Stimulated activated CD4-positive, alpha-beta T cell treated with anti-CD3 and anti-CD28 coated beads, Interleukin-4, amount 100 ng/mL, for 48 hours (primary cell): ENCODE measurements around the gene ITPR2.

Experiments
- DNase-seq, 2 donors: peaks; one replicate each; pipeline ENCODE4 v3.0.0-alpha.2; 2020; ENCODE audit warnings: low read depth in 2 of 2

ITPR2 gene

DNA sequence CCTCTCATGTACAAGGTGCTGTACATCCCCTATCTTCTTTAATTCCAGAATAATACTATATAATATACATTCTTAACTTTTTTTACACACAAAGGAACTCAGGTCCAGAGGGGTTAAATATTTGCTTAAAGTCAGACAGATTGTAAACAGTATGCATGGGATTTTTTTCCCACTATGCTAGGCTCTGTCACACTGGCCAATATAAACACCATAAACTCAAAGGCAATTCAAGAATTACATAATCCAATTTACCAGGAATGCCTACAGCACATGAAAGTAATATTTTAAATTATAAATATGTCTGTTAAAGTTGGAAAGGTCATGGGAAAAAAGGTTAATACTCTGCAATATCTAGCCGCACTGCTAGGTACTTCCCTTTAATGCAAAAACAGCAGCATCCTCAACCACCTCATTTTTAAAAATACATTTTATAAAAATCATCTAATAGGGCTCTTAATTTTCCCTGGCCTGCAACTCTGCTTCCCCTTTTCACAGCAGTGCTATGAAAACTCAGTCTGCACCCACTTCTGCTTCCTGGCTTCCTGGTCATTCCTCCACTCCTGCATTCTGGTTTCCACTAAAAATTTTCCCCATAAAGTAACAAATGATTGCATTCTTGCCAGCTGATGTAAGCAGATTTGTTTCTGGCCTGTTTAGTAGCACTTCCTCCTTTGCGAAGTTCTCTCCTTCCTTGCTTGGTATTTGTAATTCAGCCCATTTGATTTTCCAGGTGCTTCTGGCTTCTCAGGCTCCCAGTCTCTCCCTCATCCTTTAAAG is 128.1 kb downstream of the ITPR2 start:
- DNase-seq: no peak

DNA sequence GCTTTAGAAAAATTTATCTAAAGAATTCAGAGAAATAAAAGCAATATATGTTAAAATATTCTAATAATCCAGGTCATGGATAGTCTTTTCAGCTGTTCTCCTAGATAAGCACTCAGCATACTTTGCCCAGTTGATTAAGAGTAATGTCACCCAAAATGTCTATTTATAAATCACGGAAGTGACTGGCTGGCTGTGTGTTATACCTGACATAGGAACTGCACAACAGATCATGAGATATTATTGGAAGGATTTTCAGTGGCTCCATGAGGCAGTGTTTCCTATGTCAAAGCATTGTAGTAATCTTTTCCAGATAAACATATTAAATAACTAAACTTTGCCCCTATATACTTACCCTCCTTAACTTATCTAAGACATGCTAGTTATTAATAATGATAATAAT is 128.8 kb downstream of the ITPR2 start:
- DNase-seq: no peak

DNA sequence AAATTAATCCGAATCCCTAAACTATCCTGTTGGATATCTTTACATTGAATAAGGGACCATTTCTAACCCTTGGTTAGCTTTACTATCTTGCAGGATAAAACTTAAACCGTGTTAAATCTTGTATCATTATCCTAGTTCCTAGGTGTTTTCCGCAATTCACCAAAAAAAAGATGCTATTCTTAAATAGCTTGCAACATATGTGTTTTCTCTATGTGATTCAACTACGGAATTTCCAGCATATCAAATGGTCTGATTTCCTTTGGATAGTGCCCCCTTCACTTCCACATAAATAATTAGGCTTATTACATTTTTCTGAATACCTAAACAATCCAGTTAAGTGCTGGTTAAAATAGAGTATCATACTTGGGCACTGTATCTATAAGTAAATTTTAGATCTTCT is 130.3 kb downstream of the ITPR2 start:
- no peak for DNase-seq

DNA sequence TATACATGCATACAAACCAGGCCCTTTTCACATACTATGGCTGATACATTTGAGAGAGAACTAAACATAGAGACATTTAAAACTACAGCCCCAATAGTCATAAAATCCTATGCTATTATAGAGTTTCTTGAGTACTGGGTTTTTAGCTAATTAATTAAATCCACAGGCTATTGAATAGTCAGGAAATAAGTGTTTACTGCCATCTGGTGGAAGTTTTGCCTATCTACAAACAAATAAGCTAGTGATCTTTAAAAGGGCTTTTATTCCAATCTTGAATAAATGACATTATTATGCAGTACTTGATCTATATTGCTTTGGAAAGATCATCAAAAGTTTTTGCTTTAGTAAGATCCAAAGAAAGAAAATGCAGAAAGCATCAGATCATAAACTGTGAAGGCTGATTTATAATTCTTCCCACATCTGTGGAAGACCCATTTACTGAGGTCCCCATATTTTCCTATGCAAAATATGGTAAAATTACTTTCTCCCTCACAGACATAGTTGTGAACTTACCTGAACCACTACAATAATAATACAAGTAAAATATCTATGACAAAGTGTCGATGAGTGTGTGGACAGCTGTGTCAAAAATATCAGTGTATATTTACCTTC is 131.3 kb downstream of the ITPR2 start:
- DNase-seq: no peak

DNA sequence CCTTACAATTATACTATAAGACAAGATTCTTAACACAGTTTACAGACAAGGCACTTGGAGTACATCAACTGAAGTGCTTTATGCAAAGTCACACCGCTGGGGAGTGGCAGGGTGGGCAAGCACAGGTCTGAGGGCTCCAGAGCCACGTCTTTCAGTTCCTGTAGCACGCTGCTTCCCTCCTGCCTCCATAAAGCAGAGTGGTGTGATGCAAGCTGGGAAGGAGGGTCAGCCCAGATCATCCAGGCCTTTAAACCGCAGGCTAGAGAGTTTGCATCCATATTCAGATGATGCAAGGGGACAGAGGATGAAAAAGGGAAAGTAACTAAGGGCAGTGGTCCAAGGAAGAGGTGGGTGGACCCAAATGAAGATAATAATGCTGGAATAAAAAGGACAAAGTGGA is 132.6 kb downstream of the ITPR2 start:
- no peak for DNase-seq

DNA sequence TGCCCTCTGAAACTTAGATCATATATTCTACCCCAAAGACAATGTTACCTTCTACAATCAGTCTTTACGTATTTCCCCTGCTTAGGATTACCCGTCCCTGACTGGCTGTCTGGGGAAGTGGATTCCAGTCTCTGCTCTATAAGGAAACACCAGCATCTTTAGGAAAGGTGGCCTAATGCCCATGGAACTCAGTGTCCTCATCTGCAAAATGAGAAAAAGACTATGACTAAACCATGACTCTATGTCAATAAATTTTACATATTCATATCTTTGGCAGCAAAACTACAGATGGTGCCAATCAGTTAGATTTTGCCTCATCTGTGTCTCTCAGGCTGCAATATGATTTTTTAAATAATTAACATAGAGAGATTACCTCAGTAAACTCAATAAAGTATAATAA is 133.8 kb downstream of the ITPR2 start:
- DNase-seq: no peak

DNA sequence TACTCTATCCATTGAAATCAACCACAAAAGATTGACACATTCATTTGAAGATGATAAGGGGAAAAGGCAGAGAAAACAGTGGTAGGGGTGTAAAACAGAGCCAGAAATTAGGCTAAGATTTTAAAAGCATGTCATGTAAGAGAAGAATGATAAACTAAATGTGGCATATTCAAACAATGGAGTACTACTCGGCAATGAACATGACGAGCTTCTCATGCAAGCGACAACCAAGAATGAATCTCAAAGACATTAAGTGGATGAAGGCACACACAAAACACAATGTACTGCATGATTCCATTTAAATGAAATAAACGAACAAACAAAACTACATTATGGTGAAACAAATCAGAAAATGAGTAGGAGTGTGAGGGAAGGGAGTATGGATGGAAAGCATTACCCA is 134.8 kb downstream of the ITPR2 start:
- DNase-seq: no peak

DNA sequence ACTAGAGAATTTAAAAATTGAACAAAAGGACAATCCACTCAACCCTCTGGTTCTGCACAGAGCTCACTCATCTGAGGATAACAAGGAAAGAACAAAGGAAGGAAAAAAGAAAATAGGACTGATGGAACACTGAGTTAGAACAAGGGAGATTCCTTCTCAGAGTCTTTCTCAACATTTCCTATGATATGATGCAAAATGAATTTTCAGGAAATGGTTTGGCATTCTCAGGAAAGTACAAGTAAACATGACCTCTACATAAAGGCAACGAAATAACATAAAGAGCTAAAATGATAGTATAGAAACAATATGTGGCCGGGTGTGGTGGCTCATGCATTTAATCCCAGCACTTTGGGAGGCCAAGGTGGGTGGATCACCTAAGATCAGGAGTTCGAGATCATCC is 135.8 kb downstream of the ITPR2 start:
- DNase-seq: no peak

DNA sequence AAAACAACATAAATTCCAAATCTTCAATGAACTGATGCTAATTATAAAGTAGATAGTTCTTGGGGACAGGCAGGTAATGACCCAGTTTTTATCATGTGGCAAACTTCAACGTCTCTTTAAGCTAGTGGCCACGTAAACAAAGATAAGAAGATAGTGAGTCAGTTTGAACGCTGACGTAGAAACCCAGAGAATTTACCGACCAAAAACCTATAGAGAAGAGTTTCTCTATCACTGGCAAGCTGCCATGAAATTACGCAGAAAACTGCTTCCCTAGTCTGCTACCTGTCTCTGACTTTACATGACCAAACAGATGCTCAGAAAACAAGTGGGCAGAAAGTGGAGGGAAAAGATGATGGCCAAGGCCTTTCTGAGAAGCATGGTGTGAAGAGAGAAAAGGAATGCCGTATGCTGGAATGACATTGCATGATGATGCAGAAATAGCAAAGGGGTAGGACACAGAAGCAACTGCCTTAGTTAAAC is 136.3 kb downstream of the ITPR2 start:
- DNase-seq: no peak

DNA sequence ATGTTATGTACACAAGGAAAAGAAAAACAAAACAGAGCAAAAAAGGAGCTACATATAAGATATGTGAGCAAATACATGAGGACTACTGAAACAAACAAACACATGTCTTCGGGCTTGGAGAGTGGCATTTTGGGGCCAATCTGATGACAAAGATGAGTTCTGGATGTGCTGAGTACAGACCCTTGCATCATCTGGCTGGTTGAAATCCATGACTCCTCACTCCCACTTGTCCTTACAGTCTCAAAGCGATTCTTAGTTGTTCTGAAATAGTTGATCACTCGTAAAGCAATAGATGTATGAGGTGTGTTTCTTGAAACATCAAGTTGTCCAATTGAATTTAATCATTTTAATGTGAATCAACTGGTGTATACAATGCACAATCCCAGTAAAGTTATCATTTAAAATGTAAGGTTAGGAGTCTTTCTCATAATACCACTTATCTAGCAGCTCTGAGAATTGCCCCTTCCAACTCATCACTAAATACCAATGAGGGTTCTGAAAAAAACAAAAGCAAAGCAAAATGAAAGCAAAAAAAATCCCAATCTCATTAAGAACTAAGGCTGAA is 136.9 kb downstream of the ITPR2 start:
- no peak for DNase-seq

DNA sequence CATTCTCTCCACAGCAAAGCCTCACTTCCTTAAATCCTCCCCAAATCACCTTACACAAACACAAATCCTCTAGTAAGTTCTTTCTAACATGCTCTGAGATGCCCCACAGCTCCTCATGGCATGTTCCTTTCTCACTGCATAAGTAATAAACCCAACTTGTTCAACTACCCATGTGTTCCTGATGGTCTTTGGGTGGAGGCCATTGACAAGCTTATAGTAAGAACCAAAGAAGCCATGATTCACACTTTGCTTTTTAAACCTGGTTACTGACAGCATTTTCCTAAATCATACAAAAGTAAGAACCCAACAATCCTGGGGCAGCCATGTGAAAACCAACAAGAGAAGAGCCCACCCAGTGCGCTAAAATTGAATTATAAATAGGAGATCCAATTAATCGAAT is 138.6 kb downstream of the ITPR2 start:
- DNase-seq: no peak

DNA sequence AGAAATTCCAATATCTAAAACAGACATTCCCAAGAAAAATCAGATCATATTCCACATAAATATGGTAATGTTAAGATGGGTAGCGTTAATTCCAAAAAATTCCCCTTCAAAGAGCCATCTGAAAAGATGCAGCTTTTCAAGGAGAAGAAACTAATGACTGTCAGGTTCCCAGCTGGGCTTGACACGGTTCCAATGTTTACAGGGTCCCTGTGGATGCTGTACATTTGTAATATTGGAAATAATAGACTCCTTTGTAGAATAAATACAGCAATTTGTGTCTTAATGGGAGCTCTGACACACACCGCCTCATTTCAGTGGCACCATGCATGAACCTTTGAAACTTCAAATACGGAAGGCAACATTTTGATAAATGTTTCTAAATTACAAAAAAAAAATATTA is 140.6 kb downstream of the ITPR2 start:
- no peak for DNase-seq

DNA sequence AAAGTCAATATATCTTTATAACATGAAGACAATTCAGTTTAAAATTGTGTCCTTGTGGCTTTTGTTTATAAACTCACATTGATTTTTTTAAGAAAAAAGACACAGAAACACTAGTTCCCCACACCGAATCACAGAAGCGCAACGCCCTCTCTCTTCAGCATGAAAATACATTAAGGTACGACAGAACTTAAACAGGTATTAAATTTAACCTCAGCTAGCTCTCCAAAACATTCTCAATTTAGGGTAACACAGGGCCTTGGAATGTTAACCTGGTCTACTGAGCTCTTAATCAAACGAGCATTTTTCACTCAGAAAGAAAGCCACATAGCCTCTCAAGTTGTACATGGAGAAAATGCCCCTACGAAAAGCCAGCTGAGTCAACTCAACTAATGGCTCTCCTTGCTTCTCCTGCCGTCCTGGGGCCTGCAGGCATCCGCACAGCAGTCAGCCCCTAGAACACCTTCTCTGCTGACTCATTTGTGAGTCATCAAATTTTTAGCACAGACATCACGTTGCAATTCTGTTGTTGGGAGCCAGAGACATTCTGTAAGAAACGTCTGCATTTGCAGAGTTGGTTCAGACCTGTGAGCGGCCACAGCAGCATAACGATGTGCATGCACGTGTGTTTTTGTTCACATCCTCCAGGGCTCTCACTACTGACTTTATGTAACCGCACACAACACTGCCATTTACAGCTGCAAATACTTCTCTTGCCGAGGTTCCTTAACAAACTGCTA is 141.6 kb downstream of the ITPR2 start:
- no peak for DNase-seq

DNA sequence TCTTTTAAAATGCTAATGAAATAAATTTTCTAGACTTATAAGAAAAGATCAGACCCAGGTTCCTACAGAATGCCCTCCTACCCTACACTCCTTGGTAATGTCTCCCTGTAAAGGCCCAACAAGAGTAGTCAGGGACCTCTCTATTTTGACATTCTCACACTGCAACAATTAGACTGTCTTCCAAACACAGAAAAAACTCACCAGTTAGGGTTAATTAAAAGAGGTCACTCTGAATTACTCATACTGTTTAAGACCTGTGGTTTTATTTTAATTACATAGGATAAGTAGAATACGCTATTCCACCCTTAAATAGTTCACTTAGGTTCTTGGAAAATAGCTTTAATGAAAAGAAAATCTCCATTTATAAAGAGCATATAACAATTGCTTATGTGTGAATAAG is 142.4 kb downstream of the ITPR2 start:
- DNase-seq: no peak

DNA sequence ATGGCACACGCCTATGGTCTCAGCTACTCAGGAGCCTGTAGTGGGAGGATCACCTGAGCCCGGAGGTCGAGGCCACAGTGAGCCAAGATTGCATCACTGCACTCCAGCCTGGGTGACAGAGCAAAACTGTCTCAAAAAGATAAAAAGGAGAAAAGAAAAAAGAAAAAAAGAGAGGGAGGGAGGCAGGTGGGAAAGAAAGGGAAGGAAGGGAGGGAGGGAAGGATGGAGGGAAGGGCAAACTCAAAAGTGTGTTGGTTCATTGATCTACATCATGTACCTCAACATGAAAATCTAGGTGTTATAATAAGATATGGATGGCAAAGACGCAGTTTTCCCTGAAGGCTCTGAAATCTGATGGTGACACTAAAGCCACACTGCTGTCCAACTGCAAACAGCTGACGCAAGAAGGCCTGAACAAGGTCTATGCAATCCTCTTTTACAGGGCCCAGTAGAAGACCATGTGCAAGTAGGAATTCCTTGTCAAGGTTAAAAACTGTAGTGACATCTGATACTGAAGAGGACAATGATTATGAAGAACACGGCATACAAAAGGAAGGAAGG is 143.6 kb downstream of the ITPR2 start:
- DNase-seq: no peak

DNA sequence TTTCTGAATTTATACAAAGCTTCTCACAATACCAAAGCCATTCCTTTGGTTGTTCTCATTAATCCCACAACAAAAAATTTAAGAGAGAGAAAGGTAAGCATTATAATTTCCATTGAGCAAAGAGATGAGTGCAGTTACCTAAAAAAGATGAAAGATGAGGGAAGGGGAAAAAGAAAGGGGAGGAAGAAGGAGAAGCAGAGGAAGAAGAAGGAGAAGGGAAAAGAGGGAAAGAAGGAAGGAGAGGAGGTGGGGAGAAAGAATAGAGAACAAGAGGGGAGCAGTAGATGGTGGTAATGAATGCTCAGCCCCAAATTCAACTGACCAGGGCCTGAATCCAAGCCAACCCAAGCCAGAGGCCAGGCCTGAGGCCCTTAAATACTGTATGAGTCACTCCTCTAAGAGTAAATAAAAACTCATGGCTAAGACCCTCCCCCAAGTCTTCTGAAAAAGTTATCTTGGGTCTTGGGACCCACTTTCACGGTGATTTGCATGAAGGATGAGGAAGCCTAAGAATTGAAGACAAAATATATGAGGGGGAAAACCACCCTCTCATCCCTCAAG is 144.6 kb downstream of the ITPR2 start:
- DNase-seq: no peak

DNA sequence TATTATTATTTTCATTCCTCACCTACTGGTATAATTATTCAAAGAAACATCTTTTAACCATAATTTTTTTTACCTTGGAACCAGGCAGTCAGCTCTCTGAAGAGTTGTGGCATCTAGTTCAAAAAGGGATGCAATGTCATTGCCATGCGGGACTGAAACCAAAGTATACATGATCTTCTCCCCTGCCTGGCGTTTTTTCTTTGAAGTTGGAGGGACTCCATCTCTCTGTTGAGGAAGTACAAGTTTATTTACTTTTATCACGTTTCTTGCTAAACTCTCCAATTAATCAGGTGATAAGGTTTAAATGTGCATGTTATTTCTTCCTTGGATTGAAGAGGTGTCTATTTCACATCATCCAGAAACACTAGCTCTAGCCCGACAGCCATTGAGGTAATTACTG is 146.6 kb downstream of the ITPR2 start:
- no peak for DNase-seq

DNA sequence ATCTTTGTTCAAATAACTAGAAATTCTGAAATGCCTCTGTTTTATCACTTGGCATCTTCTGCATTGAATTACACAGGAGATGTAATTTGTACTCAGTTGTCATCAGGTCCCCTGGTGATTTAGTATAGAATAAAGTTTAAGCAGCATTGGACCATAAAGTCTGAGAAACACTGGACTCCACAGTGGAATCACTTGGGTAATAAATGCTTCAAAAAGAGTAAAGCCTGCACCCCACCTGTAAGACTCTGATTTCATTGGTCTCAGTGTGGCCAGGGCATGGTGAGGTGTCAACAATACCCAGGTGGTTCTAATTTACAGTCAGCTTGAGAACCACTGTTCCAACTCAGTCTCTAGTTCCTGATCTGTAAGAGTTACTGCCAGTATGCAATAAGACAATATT is 148.9 kb downstream of the ITPR2 start:
- no peak for DNase-seq

DNA sequence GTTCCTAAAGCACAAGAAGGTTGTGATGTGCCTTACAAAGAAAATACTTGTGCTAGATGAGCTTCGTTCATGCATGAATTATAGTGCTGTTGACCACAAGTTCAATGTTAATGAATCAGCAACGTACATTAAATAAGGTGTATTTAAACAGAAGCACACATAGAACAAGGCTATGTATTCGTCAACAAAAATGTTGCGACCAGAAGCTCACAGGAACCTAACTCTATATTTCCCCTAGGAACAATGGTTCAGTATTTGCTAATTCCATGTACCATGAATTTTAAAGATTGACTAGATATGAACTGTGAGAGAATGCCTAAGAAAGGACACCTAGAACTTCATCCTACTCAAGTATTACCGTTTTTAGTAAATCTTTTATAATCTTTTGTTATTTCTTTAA is 149.6 kb downstream of the ITPR2 start:
- DNase-seq: no peak

DNA sequence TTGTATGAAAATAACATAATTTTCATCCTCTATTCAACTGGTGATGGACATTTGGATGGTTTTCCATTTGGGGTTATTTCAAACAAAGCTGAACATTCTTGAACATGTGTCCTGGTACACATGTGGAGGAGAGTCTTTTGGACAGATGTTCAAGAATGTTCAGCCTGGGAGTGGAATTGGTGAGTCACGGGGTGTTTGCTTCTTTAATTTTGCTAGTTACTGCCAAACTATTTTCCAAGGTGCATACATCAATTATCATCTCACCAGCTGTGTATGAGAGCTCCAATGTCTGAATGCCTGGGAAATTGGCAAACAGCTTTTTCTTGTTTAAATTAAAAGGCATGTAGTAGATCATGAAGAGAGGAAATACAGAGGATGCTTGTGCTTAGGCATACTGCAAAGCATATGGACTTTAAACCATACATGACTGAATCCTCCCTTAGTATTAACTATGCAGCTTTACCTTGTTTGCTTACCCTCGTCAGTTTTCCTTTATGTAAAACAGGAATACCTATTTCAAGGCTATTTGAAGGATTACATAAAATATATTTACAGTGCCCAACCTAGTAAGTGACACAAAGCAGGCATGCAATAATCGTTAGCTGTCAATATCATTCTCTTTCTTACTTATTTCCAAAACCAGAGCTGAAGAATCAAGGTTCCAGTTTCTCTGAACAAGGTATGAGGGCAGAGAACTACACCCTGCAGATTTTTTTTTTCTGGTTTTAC is 152.1 kb downstream of the ITPR2 start:
- no peak for DNase-seq
